OCI-M2 (cell line): ENCODE results near the gene COL4A1.

ENCODE experiments used
- DNase-seq: peaks from one replicate; lab custom pipeline; 2025; ENCODE audit not compliant: unreplicated experiment; lab: John Stamatoyannopoulos, UW

The COL4A1 gene

GRCh38 chr13:110099922-110100321, 207.0 kb downstream of the COL4A1 start:
- no peak for DNase-seq
